HepG2 (cell line): ENCODE results near the gene FMNL2. TPM values are rescaled to one million over a fixed set of nuclear protein-coding genes. Genes with fewer than 3 reads are reported as not detected.
A peak's percentile ranks its signal among the peaks of the same experiment; 100 is the strongest.

ENCODE experiments used
- GLI4 ChIP-seq: sonication (generic); formaldehyde crosslinking; IDR thresholded peaks from 2 replicates; pipeline ENCODE4 v1.5.1; 2020; ENCODE audit warnings: missing genetic modification reagents, mild to moderate bottlenecking, moderate library complexity, borderline replicate concordance
- HNRNPK ChIP-seq: fragments of 200-400 bp; formaldehyde crosslinking; IDR thresholded peaks from 2 replicates; pipeline ENCODE4 v1.6.1; 2018; ENCODE audit warnings: low read length, low read depth, moderate library complexity, mild to moderate bottlenecking; ENCODE audit not compliant: poor library complexity, severe bottlenecking
- IKZF4 ChIP-seq: sonication (generic); formaldehyde crosslinking; IDR thresholded peaks from 2 replicates; pipeline ENCODE4 v1.5.1; 2020; ENCODE audit warnings: borderline replicate concordance, mild to moderate bottlenecking, low read depth, missing genetic modification reagents; ENCODE audit errors: not compliant biosample characterization
- NFRKB ChIP-seq: fragments of 450-650 bp; IDR thresholded peaks from 2 replicates; pipeline ENCODE4 v1.6.1; 2017
- RAD21 ChIP-seq: fragments of 450-650 bp; formaldehyde crosslinking; IDR thresholded peaks from 2 replicates; pipeline ENCODE4 v1.5.0; 2020; ENCODE audit warnings: mild to moderate bottlenecking
- SOX5 ChIP-seq: IDR thresholded peaks from 2 replicates; pipeline ENCODE4 v1.6.1; 2016; ENCODE audit warnings: borderline replicate concordance
- SPEN ChIP-seq: sonication (generic); formaldehyde crosslinking; IDR thresholded peaks from 2 replicates; pipeline ENCODE4 v1.5.1; 2020; ENCODE audit warnings: low read depth, mild to moderate bottlenecking, missing genetic modification reagents
- TAF15 ChIP-seq: fragments of 200-400 bp; formaldehyde crosslinking; IDR thresholded peaks from one replicate; pipeline ENCODE4 v1.6.1; 2018; ENCODE audit warnings: mild to moderate bottlenecking, low read depth, low read length; ENCODE audit not compliant: poor library complexity, severe bottlenecking
- TBP ChIP-seq: sonication (generic); formaldehyde crosslinking; IDR thresholded peaks from 2 replicates; pipeline ENCODE4 v1.5.0; 2020; ENCODE audit warnings: missing genetic modification reagents
- ZC3H4 ChIP-seq: sonication (generic); formaldehyde crosslinking; IDR thresholded peaks from 2 replicates; pipeline ENCODE4 v1.4.0; 2020; ENCODE audit warnings: missing genetic modification reagents, borderline replicate concordance
- ZNF317 ChIP-seq: sonication (generic); formaldehyde crosslinking; IDR thresholded peaks from 2 replicates; pipeline ENCODE4 v1.5.0; 2020; ENCODE audit warnings: mild to moderate bottlenecking, missing genetic modification reagents
- ZNF354B ChIP-seq: sonication (generic); formaldehyde crosslinking; IDR thresholded peaks from 2 replicates; pipeline ENCODE4 v1.8.0; 2022; ENCODE audit warnings: mild to moderate bottlenecking, missing genetic modification reagents
- ZNF484 ChIP-seq: sonication (generic); formaldehyde crosslinking; IDR thresholded peaks from 2 replicates; pipeline ENCODE4 v1.5.1; 2020; ENCODE audit warnings: mild to moderate bottlenecking, low read depth, missing genetic modification reagents, borderline replicate concordance
- ZNF567 ChIP-seq: sonication (generic); formaldehyde crosslinking; IDR thresholded peaks from 2 replicates; pipeline ENCODE4 v1.8.1; 2023; ENCODE audit warnings: mild to moderate bottlenecking, missing genetic modification reagents, borderline replicate concordance
- ZNF605 ChIP-seq: sonication (generic); formaldehyde crosslinking; IDR thresholded peaks from 2 replicates; pipeline ENCODE4 v1.8.0; 2022; ENCODE audit warnings: mild to moderate bottlenecking, missing genetic modification reagents
- ZNF841 ChIP-seq: sonication (generic); formaldehyde crosslinking; IDR thresholded peaks from 2 replicates; pipeline ENCODE4 v1.8.1; 2023; ENCODE audit warnings: missing genetic modification reagents, borderline replicate concordance
- ZSCAN29 ChIP-seq: sonication (generic); formaldehyde crosslinking; conservative IDR thresholded peaks from 2 replicates; pipeline ENCODE4 v1.4.0; 2020; ENCODE audit warnings: mild to moderate bottlenecking, missing genetic modification reagents
- polyA plus RNA-seq, 8 experiments: library from polyadenylated mRNA; depleted of rRNA in 3 of 8; stranded (reverse) in 7 of 8; unstranded in 1 of 8; fragments of >200 nt; fragmentation: Illumina TruSeq in 4 of 8; extraction: Trizol in 4 of 8; gene quantifications; 2 replicates each; pipeline versions ENCODE4 v1.2.1 to v1.2.3, GENCODE V29; 2011 to 2016; ENCODE audit warnings: low read depth in 4 of 8, missing spikeins in 1 of 8, mixed read lengths in 1 of 8; ENCODE audit not compliant: insufficient read depth in 1 of 8
- total RNA-seq, 5 experiments: library from RNA; depleted of rRNA; stranded (reverse); fragments of >200 nt; fragmentation: Illumina TruSeq; extraction: Trizol; gene quantifications; 2 replicates each; pipeline ENCODE4 v1.2.3, GENCODE V29; 2016; ENCODE audit warnings: low read depth in 1 of 5
- TF ChIP-seq, protein P1 (sequence below): sonication (generic); formaldehyde crosslinking; IDR thresholded peaks from 2 replicates; pipeline ENCODE4 v1.5.0; 2020; ENCODE audit warnings: mild to moderate bottlenecking, missing genetic modification reagents, borderline replicate concordance
- TF ChIP-seq, protein P2 (sequence below): sonication (generic); formaldehyde crosslinking; IDR thresholded peaks from 2 replicates; pipeline ENCODE4 v1.5.0; 2020; ENCODE audit warnings: missing genetic modification reagents, mild to moderate bottlenecking, borderline replicate concordance

FMNL2 gene
- total and polyA plus RNA-seq, 2 of the 13 experiments (the other 11 are each of a cell fraction or from before 2014, with no cell fraction given), result 66.5 to 67.7 TPM

DNA sequence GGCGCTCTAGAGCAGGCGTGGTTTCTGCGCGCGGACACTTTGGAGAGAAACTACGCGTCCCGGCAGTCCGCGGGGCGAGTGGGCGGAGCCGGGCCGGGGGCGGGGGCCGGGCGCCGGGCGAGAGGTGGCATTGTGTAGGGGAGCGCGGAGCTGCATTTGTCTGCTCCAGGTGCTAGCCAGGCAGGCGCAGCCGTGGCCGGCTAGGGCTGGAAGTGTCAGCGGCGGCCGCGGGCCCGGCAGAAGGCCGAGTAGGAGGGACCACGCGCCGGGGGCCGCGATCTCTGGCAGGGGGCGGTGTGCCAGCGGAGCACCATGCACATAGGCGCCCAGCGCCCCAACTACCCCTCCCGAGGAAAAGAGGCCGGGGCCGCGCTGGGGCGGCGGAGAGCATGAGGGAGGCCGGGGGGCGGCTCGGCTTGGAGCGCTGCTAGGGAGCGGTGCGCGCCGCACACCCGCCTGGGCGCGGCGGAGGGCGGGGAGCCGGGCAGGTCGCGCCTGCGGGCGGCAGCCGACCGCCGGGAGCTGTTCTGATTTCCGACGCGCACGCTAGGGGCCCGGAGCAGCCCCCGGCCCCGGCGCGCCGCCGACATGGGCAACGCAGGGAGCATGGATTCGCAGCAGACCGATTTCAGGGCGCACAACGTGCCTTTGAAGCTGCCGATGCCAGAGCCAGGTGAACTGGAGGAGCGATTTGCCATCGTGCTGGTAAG lies at the start of gene FMNL2 (continued):
- TF ChIP-seq, protein P1, sequence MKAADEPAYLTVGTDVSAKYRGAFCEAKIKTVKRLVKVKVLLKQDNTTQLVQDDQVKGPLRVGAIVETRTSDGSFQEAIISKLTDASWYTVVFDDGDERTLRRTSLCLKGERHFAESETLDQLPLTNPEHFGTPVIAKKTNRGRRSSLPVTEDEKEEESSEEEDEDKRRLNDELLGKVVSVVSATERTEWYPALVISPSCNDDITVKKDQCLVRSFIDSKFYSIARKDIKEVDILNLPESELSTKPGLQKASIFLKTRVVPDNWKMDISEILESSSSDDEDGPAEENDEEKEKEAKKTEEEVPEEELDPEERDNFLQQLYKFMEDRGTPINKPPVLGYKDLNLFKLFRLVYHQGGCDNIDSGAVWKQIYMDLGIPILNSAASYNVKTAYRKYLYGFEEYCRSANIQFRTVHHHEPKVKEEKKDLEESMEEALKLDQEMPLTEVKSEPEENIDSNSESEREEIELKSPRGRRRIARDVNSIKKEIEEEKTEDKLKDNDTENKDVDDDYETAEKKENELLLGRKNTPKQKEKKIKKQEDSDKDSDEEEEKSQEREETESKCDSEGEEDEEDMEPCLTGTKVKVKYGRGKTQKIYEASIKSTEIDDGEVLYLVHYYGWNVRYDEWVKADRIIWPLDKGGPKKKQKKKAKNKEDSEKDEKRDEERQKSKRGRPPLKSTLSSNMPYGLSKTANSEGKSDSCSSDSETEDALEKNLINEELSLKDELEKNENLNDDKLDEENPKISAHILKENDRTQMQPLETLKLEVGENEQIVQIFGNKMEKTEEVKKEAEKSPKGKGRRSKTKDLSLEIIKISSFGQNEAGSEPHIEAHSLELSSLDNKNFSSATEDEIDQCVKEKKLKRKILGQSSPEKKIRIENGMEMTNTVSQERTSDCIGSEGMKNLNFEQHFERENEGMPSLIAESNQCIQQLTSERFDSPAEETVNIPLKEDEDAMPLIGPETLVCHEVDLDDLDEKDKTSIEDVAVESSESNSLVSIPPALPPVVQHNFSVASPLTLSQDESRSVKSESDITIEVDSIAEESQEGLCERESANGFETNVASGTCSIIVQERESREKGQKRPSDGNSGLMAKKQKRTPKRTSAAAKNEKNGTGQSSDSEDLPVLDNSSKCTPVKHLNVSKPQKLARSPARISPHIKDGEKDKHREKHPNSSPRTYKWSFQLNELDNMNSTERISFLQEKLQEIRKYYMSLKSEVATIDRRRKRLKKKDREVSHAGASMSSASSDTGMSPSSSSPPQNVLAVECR, result peak; percentile 95
- TF ChIP-seq ZNF484 (CRISPR knock-in tag), result no peak
- no peak for TF ChIP-seq ZNF354B
- no peak for TF ChIP-seq ZNF841
- no peak for TF ChIP-seq TAF15
- TF ChIP-seq GLI4 (CRISPR knock-in tag), result no peak
- TF ChIP-seq HNRNPK, result peak; percentile 57
- no peak for TF ChIP-seq ZNF605
- no peak for TF ChIP-seq ZC3H4 (CRISPR knock-in tag)
- peak; percentile 83 for TF ChIP-seq RAD21 (CRISPR knock-in tag)
- TF ChIP-seq ZNF567 (CRISPR knock-in tag), result no peak
- peak; percentile 80 for TF ChIP-seq SOX5 (CRISPR knock-in tag)
- no peak for TF ChIP-seq TBP (CRISPR knock-in tag)
- TF ChIP-seq IKZF4 (CRISPR knock-in tag), result peak; percentile 89
- 0 out of 2 replicates have a peak, but pooled peaks have one; percentile 5 for TF ChIP-seq ZNF317 (CRISPR knock-in tag)
- peak; percentile 88 for TF ChIP-seq SPEN (CRISPR knock-in tag)
- TF ChIP-seq ZSCAN29 (CRISPR knock-in tag), result 0 out of 2 replicates have a peak, but pooled peaks have one; percentile 62
- TF ChIP-seq NFRKB, result no peak
- TF ChIP-seq, protein P2, sequence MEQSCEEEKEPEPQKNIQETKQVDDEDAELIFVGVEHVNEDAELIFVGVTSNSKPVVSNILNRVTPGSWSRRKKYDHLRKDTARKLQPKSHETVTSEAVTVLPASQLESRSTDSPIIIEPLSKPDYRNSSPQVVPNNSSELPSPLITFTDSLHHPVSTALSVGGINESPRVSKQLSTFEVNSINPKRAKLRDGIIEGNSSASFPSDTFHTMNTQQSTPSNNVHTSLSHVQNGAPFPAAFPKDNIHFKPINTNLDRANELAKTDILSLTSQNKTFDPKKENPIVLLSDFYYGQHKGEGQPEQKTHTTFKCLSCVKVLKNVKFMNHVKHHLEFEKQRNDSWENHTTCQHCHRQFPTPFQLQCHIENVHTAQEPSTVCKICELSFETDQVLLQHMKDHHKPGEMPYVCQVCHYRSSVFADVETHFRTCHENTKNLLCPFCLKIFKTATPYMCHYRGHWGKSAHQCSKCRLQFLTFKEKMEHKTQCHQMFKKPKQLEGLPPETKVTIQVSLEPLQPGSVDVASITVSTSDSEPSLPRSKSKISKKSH (CRISPR knock-in tag), result peak; percentile 44; the same call in 1 of the 2 replicates
